Sigmoid colon (tissue), 7 donors: ENCODE results near the gene KLK7. TPM values are rescaled to one million over a fixed set of nuclear protein-coding genes. Genes with fewer than 3 reads are reported as not detected.

Source experiments
- DNase-seq: peaks from one replicate; pipeline ENCODE4 v3.0.0-alpha.2; 2019
- H3K27ac ChIP-seq, 4 donors: fragments of 200-600 bp; sonication (generic); one replicate each; pipeline ENCODE4 v1.5.1; 2016 to 2019; ENCODE audit warnings: mild to moderate bottlenecking in 1 of 4
- H3K27me3 ChIP-seq, 3 donors: fragments of 200-600 bp; sonication (generic); one replicate each; pipeline ENCODE4 v1.5.1; 2019; ENCODE audit warnings: mild to moderate bottlenecking in 1 of 3
- H3K36me3 ChIP-seq, 4 donors: fragments of 200-600 bp; sonication (generic); one replicate each; pipeline ENCODE4 v1.5.1; 2016 to 2019
- H3K4me1 ChIP-seq, 4 donors: fragments of 200-600 bp; sonication (generic); one replicate each; pipeline ENCODE4 v1.5.1; 2017 to 2019
- H3K4me3 ChIP-seq, 4 donors: fragments of 200-600 bp; sonication (generic); one replicate each; pipeline ENCODE4 v1.5.1; 2017 to 2019; ENCODE audit warnings: mild to moderate bottlenecking in 2 of 4, moderate library complexity in 1 of 4
- H3K9me3 ChIP-seq, 4 donors: fragments of 200-600 bp in 3 of 4; sonication (generic) in 3 of 4; one replicate each; pipeline versions ENCODE4 v1.5.1 to v1.6.1; 2013 to 2019
- EP300 ChIP-seq, 4 donors: sonication (generic); formaldehyde crosslinking; IDR thresholded peaks; one replicate each; pipeline ENCODE4 v1.6.1; 2017; ENCODE audit warnings: antibody characterized with exemption in 4 of 4
- POLR2A ChIP-seq, 2 donors: fragments of 450-650 bp; IDR thresholded peaks; one replicate each; pipeline ENCODE4 v1.6.1; 2016; ENCODE audit warnings: antibody characterized with exemption in 2 of 2, mild to moderate bottlenecking in 2 of 2, moderate library complexity in 2 of 2
- POLR2AphosphoS5 ChIP-seq, 4 donors: sonication (generic); formaldehyde crosslinking; IDR thresholded peaks; one replicate each; pipeline ENCODE4 v1.6.1; 2017; ENCODE audit warnings: antibody characterized with exemption in 4 of 4
- WGBS, 2 donors: extraction: QIAGEN DNeasy Blood & Tissue Kit; methylation state at CpG; one replicate each; pipeline ENCODE4 v1.1.7; 2013; 5-methylcytosine and 5-hydroxymethylcytosine counted together
- intact Hi-C: fragments of 100-400 bp; cut with DNase I; formaldehyde crosslinking; loops from one replicate; pipeline ENCODE4 v1.15.1; 2023
- polyA plus RNA-seq, 3 donors: library from polyadenylated mRNA; stranded (reverse); fragments of 200-250 nt; gene quantifications; one replicate each; pipeline ENCODE4 v1.2.3, GENCODE V29; 2013
- total RNA-seq, 4 donors: library from RNA; depleted of rRNA; stranded (reverse); fragments of >200 nt; gene quantifications; one replicate each; pipeline ENCODE4 v1.1.0, GENCODE V29; 2016
- TF ChIP-seq, protein P1 (sequence below), 4 experiments: fragments of 450-650 bp in 3 of 4; fragments of 200-600 bp in 1 of 4; IDR thresholded peaks; one replicate each; pipeline ENCODE4 v1.5.1; 2016 to 2019; ENCODE audit warnings: antibody characterized with exemption in 4 of 4, mild to moderate bottlenecking in 3 of 4, moderate library complexity in 2 of 4
- donor health status: healthy with polysubstance abuse.
- donor health status: Bipolar disorder and iron deficiency.
- donor health status: healthy.

The KLK7 gene
- total and polyA plus RNA-seq, 7 donors, result not detected

- 42 to 62% methylated on average over 18 of the region's 18 CpGs for WGBS, 2 donors
- DNase-seq, result peak; percentile 51
- H3K4me1 ChIP-seq, result no peaks in the 10 kb centered on the region
- H3K27ac ChIP-seq, result no peak overlapping the region
- intact Hi-C loops, result no loop called here
- no peak overlapping the region for H3K4me3 ChIP-seq
- H3K9me3 ChIP-seq, result no peaks in the 10 kb centered on the region
- peaks cover 2 to 72% (median 26%) of the 10 kb centered on the region in 3 donors for H3K27me3 ChIP-seq
- TF ChIP-seq EP300 (IDR thresholded peaks at IDR 0.05), result no peak
- TF ChIP-seq POLR2A (IDR thresholded peaks at IDR 0.05), result no peak
- TF ChIP-seq POLR2AphosphoS5 (IDR thresholded peaks at IDR 0.05), result no peak
- TF ChIP-seq, protein P1, sequence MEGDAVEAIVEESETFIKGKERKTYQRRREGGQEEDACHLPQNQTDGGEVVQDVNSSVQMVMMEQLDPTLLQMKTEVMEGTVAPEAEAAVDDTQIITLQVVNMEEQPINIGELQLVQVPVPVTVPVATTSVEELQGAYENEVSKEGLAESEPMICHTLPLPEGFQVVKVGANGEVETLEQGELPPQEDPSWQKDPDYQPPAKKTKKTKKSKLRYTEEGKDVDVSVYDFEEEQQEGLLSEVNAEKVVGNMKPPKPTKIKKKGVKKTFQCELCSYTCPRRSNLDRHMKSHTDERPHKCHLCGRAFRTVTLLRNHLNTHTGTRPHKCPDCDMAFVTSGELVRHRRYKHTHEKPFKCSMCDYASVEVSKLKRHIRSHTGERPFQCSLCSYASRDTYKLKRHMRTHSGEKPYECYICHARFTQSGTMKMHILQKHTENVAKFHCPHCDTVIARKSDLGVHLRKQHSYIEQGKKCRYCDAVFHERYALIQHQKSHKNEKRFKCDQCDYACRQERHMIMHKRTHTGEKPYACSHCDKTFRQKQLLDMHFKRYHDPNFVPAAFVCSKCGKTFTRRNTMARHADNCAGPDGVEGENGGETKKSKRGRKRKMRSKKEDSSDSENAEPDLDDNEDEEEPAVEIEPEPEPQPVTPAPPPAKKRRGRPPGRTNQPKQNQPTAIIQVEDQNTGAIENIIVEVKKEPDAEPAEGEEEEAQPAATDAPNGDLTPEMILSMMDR (IDR thresholded peaks at IDR 0.05), result no peak
- H3K36me3 ChIP-seq, result no peaks in the 10 kb centered on the region
These were observed 42.3 kb upstream of the KLK7 start for GRCh38 chr19:51025809-51026553.

- H3K27ac ChIP-seq, result no peak overlapping the region
- TF ChIP-seq POLR2AphosphoS5 (IDR thresholded peaks at IDR 0.05), result no peak
- TF ChIP-seq EP300 (IDR thresholded peaks at IDR 0.05), result no peak
- TF ChIP-seq, protein P1 (IDR thresholded peaks at IDR 0.05), result no peak
- TF ChIP-seq POLR2A (IDR thresholded peaks at IDR 0.05), result no peak
- no peaks in the 10 kb centered on the region for H3K9me3 ChIP-seq
- DNase-seq, result no peak
- WGBS, 2 donors, result 78 to 88% methylated on average over 6 of the region's 6 CpGs
- intact Hi-C loops, result no loop called here
- no peak overlapping the region for H3K4me3 ChIP-seq
- H3K4me1 ChIP-seq, result no peaks in the 10 kb centered on the region
- H3K36me3 ChIP-seq, result no peaks in the 10 kb centered on the region
- peaks cover 2 to 75% (median 26%) of the 10 kb centered on the region in 3 donors for H3K27me3 ChIP-seq
These were observed 41.7 kb upstream of the KLK7 start for GRCh38 chr19:51025401-51025800.

- no peak for DNase-seq
- WGBS, 2 donors, result 27 to 48% methylated on average over 5 of the region's 5 CpGs
- Histone ChIP-seq H3K4me3 (no peak overlapping the region), H3K27ac (no peak overlapping the region), H3K9me3 (no peaks in the 10 kb centered on the region), H3K4me1 (no peaks in the 10 kb centered on the region), H3K27me3 (peaks cover 2 to 80% (median 27%) of the 10 kb centered on the region in 3 donors), H3K36me3 (no peaks in the 10 kb centered on the region)
- TF ChIP-seq POLR2AphosphoS5 (IDR thresholded peaks at IDR 0.05), result no peak
- no peak for TF ChIP-seq POLR2A (IDR thresholded peaks at IDR 0.05)
- TF ChIP-seq EP300 (IDR thresholded peaks at IDR 0.05), result no peak
- TF ChIP-seq, protein P1 (IDR thresholded peaks at IDR 0.05), result no peak
- intact Hi-C loops, result loop anchor here (5.0 kb wide), 1 partner anchor 142 kb away; no protein-coding TSS in a partner anchor
These were observed 41.2 kb upstream of the KLK7 start for GRCh38 chr19:51024924-51025323.

- no peak for TF ChIP-seq EP300 (IDR thresholded peaks at IDR 0.05)
- TF ChIP-seq, protein P1 (IDR thresholded peaks at IDR 0.05), result no peak
- TF ChIP-seq POLR2AphosphoS5 (IDR thresholded peaks at IDR 0.05), result no peak
- no peak for TF ChIP-seq POLR2A (IDR thresholded peaks at IDR 0.05)
- H3K27ac ChIP-seq, result no peak overlapping the region
- peak; percentile 38 for DNase-seq
- H3K9me3 ChIP-seq, result no peaks in the 10 kb centered on the region
- 72 to 77% methylated on average over 11 of the region's 11 CpGs for WGBS, 2 donors
- peaks cover 6 to 84% (median 37%) of the 10 kb centered on the region in 3 donors for H3K27me3 ChIP-seq
- intact Hi-C loops, result loop anchor here (5.0 kb wide), 1 partner anchor 143 kb away; no protein-coding TSS in a partner anchor
- H3K36me3 ChIP-seq, result no peaks in the 10 kb centered on the region
- peaks cover 0 to 9% (median 5%) of the 10 kb centered on the region in 4 donors for H3K4me1 ChIP-seq
- no peak overlapping the region for H3K4me3 ChIP-seq
These were observed 40.2 kb upstream of the KLK7 start for GRCh38 chr19:51023946-51024345.
